Transverse colon (tissue), 4 donors: ENCODE measurements around the gene NOL8.

Experiments used
- CTCF ChIP-seq, 5 experiments: fragments of 200-600 bp in 3 of 5; fragments of 450-650 bp in 2 of 5; sonication (generic) in 3 of 5; IDR thresholded peaks; 1 replicate in 2 of 5; 2 replicates in 3 of 5; pipeline ENCODE4 v1.5.1; 2016 to 2017; ENCODE audit warnings: antibody characterized with exemption in 5 of 5, inconsistent platforms in 3 of 5, mild to moderate bottlenecking in 2 of 5, moderate library complexity in 1 of 5
- EP300 ChIP-seq: sonication (generic); formaldehyde crosslinking; IDR thresholded peaks from one replicate; pipeline ENCODE4 v1.6.1; 2017; ENCODE audit warnings: antibody characterized with exemption, low read depth
- POLR2A ChIP-seq: fragments of 450-650 bp; IDR thresholded peaks from one replicate; pipeline ENCODE4 v1.6.1; 2016; ENCODE audit warnings: antibody characterized with exemption, mild to moderate bottlenecking, moderate library complexity
- POLR2AphosphoS5 ChIP-seq, 3 donors: sonication (generic); formaldehyde crosslinking; IDR thresholded peaks; one replicate each; pipeline ENCODE4 v1.6.1; 2016; ENCODE audit warnings: antibody characterized with exemption in 3 of 3

GRCh38 chr9:92373167-92373566 lies 48.0 kb upstream of the NOL8 start:
- TF ChIP-seq CTCF (IDR thresholded peaks at IDR 0.05) (no peak), POLR2AphosphoS5 (IDR thresholded peaks at IDR 0.05) (no peak), POLR2A (no peak), EP300 (no peak)
